ENCODE measurements around the gene SRGAP3. TPM values are rescaled to one million over a fixed set of nuclear protein-coding genes. Genes with fewer than 3 reads are reported as not detected.

The SRGAP3 gene
- total RNA-seq, 1 donor from 2014 or later: 21.4 TPM

- no peak overlapping the region for H3K27ac Mint-ChIP-seq
Measured at GRCh38 chr3:9023226-9023590, 226.2 kb downstream of the SRGAP3 start.

GRCh38 chr3:9022305-9023225, 226.9 kb downstream of the SRGAP3 start:
- DNase-seq (ENCODE audit: low spot score, unreplicated experiment): no peak
- no peak overlapping the region for H3K4me3 Mint-ChIP-seq (ENCODE audit: low read depth)
- peaks cover 5% of the 10 kb centered on the region for H3K36me3 Mint-ChIP-seq (ENCODE audit: insufficient read depth)
- TF ChIP-seq CTCF (IDR thresholded peaks at IDR 0.05; ENCODE audit: unreplicated experiment): no peak
- H3K9me3 Mint-ChIP-seq (ENCODE audit: low read depth): no peaks in the 10 kb centered on the region
- no peak overlapping the region for H3K27ac Mint-ChIP-seq
- H3K4me1 Mint-ChIP-seq (ENCODE audit: low read depth): peaks cover 5% of the 10 kb centered on the region
- H3K27me3 Mint-ChIP-seq: no peaks in the 10 kb centered on the region

More at GRCh38 chr3:9023226-9023590, 226.2 kb downstream of the SRGAP3 start:
- no peaks in the 10 kb centered on the region for H3K27me3 Mint-ChIP-seq
- DNase-seq (ENCODE audit: low spot score, unreplicated experiment): no peak
- no peaks in the 10 kb centered on the region for H3K9me3 Mint-ChIP-seq (ENCODE audit: low read depth)
- H3K4me1 Mint-ChIP-seq (ENCODE audit: low read depth): peaks cover 5% of the 10 kb centered on the region
- H3K36me3 Mint-ChIP-seq (ENCODE audit: insufficient read depth): peaks cover 5% of the 10 kb centered on the region
- no peak overlapping the region for H3K4me3 Mint-ChIP-seq (ENCODE audit: low read depth)
- no peak for TF ChIP-seq CTCF (IDR thresholded peaks at IDR 0.05; ENCODE audit: unreplicated experiment)

GRCh38 chr3:9021271-9022009, 228.0 kb downstream of the SRGAP3 start:
- peaks cover 5% of the 10 kb centered on the region for H3K4me1 Mint-ChIP-seq (ENCODE audit: low read depth)
- no peaks in the 10 kb centered on the region for H3K27me3 Mint-ChIP-seq
- no peak overlapping the region for H3K4me3 Mint-ChIP-seq (ENCODE audit: low read depth)
- no peaks in the 10 kb centered on the region for H3K9me3 Mint-ChIP-seq (ENCODE audit: low read depth)
- H3K36me3 Mint-ChIP-seq (ENCODE audit: insufficient read depth): peaks cover 5% of the 10 kb centered on the region
- peak overlapping the region; percentile 2 for H3K27ac Mint-ChIP-seq
- no peak for DNase-seq (ENCODE audit: low spot score, unreplicated experiment)
- TF ChIP-seq CTCF (IDR thresholded peaks at IDR 0.05; ENCODE audit: unreplicated experiment): no peak

DNA sequence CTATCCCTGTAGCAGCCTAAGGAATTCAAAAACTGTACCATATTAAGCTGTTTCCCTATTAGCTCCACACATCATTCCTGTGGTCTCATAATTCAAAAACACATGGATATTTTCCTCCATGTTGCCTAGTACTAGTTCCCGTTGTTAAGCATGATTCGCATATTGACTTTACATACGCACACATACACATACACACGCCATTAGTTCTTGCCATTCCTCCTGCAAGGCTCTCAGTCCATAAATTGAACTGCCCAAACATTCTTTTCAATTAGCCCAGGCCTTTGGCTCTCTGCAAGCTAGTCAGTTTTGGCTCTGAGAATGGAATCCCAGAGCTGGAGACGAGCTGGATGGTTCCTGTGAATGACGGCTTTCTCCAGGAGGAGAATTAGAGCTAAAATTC, 229.0 kb downstream of the SRGAP3 start:
- Mint-ChIP-seq H3K36me3 (ENCODE audit: insufficient read depth) (peaks cover 6% of the 10 kb centered on the region), H3K27ac (no peak overlapping the region), H3K4me3 (ENCODE audit: low read depth) (no peak overlapping the region), H3K27me3 (no peaks in the 10 kb centered on the region), H3K4me1 (ENCODE audit: low read depth) (peaks cover 5% of the 10 kb centered on the region), H3K9me3 (ENCODE audit: low read depth) (no peaks in the 10 kb centered on the region)
- no peak for DNase-seq (ENCODE audit: low spot score, unreplicated experiment)
- no peak for TF ChIP-seq CTCF (IDR thresholded peaks at IDR 0.05; ENCODE audit: unreplicated experiment)

- H3K27ac Mint-ChIP-seq: no peak overlapping the region
- no peak for TF ChIP-seq CTCF (IDR thresholded peaks at IDR 0.05; ENCODE audit: unreplicated experiment)
- DNase-seq (ENCODE audit: low spot score, unreplicated experiment): no peak
- H3K4me3 Mint-ChIP-seq (ENCODE audit: low read depth): no peak overlapping the region
- H3K36me3 Mint-ChIP-seq (ENCODE audit: insufficient read depth): peaks cover 8% of the 10 kb centered on the region
- H3K9me3 Mint-ChIP-seq (ENCODE audit: low read depth): no peaks in the 10 kb centered on the region
- no peaks in the 10 kb centered on the region for H3K27me3 Mint-ChIP-seq
- H3K4me1 Mint-ChIP-seq (ENCODE audit: low read depth): peaks cover 5% of the 10 kb centered on the region
Measured at GRCh38 chr3:9019259-9019961, 230.0 kb downstream of the SRGAP3 start.
